BLaER1 (cell line): ENCODE measurements around the gene TARBP1.

ENCODE experiments used
- H3K27ac ChIP-seq: shearing (Covaris generic); formaldehyde crosslinking; 2 replicates; pipeline ENCODE4 v1.8.1; 2022
- H3K27me3 ChIP-seq: shearing (Covaris generic); formaldehyde crosslinking; 2 replicates; pipeline ENCODE4 v1.8.1; 2022
- H3K36me3 ChIP-seq: shearing (Covaris generic); formaldehyde crosslinking; 2 replicates; pipeline ENCODE4 v1.8.1; 2022
- H3K4me1 ChIP-seq: shearing (Covaris generic); formaldehyde crosslinking; 2 replicates; pipeline ENCODE4 v1.8.1; 2022
- H3K4me2 ChIP-seq: shearing (Covaris generic); formaldehyde crosslinking; 2 replicates; pipeline ENCODE4 v1.8.1; 2022
- H3K4me3 ChIP-seq: shearing (Covaris generic); formaldehyde crosslinking; 2 replicates; pipeline ENCODE4 v1.8.1; 2022
- H3K9ac ChIP-seq: shearing (Covaris generic); formaldehyde crosslinking; 2 replicates; pipeline ENCODE4 v1.8.1; 2022
- H3K9me3 ChIP-seq: shearing (Covaris generic); formaldehyde crosslinking; 2 replicates; pipeline ENCODE4 v1.8.1; 2022
- H4K20me1 ChIP-seq: shearing (Covaris generic); formaldehyde crosslinking; 2 replicates; pipeline ENCODE4 v1.8.1; 2022
- Cebpa-rat ChIP-seq: shearing (Covaris generic); IDR thresholded peaks from 2 replicates; pipeline ENCODE4 v1.8.1; 2022

Gene TARBP1

GRCh38 chr1:234484991-234485739 lies 6.2 kb upstream of the TARBP1 start:
- no peak for TF ChIP-seq Cebpa-rat
- Histone ChIP-seq H3K4me2 (no peak overlapping the region), H3K9ac (no peak overlapping the region), H3K27ac (no peak overlapping the region), H3K4me3 (no peak overlapping the region), H3K9me3 (no peaks in the 10 kb centered on the region), H4K20me1 (no peaks in the 10 kb centered on the region), H3K4me1 (peaks cover 38% of the 10 kb centered on the region), H3K27me3 (no peaks in the 10 kb centered on the region), H3K36me3 (no peaks in the 10 kb centered on the region)

DNA sequence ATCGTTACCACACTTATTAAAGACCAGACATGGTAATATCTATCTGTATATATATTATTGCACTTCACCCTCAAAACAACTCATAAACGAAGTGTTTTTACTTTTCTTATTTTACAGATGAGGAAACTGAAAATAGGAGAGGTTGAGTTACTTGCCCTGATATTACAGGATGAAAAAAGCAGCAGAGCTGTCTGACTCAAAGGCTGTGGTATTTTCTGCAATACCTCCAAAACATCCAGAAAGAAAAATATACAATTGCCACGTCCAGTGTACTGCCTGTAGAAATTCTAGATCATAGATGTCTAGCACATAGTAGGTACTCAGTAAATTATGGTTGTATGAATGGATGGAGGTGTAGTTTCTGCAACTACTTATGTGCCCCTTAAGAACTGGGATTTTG lies 5.2 kb upstream of the TARBP1 start:
- Histone ChIP-seq H4K20me1 (no peaks in the 10 kb centered on the region), H3K27me3 (no peaks in the 10 kb centered on the region), H3K9me3 (no peaks in the 10 kb centered on the region), H3K36me3 (no peaks in the 10 kb centered on the region), H3K27ac (no peak overlapping the region), H3K9ac (no peak overlapping the region), H3K4me1 (peaks cover 35% of the 10 kb centered on the region), H3K4me3 (no peak overlapping the region), H3K4me2 (no peak overlapping the region)
- no peak for TF ChIP-seq Cebpa-rat

GRCh38 chr1:234481771-234482170 lies 2.8 kb upstream of the TARBP1 start:
- Histone ChIP-seq H3K4me3 (no peak overlapping the region), H3K9me3 (no peaks in the 10 kb centered on the region), H3K9ac (no peak overlapping the region), H3K4me1 (peaks cover 23% of the 10 kb centered on the region), H3K4me2 (no peak overlapping the region), H3K27ac (no peak overlapping the region), H4K20me1 (no peaks in the 10 kb centered on the region), H3K27me3 (no peaks in the 10 kb centered on the region), H3K36me3 (no peaks in the 10 kb centered on the region)
- no peak for TF ChIP-seq Cebpa-rat

GRCh38 chr1:234479866-234480265 lies 887 bp upstream of the TARBP1 start:
- H3K36me3 ChIP-seq = no peaks in the 10 kb centered on the region
- H4K20me1 ChIP-seq = peaks cover 15% of the 10 kb centered on the region; the same call in 1 of the 2 replicates
- H3K4me1 ChIP-seq = peaks cover 38% of the 10 kb centered on the region
- H3K9me3 ChIP-seq = no peaks in the 10 kb centered on the region
- H3K4me3 ChIP-seq = no peak overlapping the region
- no peak overlapping the region for H3K9ac ChIP-seq
- H3K27me3 ChIP-seq = no peaks in the 10 kb centered on the region
- H3K4me2 ChIP-seq = no peak overlapping the region
- no peak overlapping the region for H3K27ac ChIP-seq
- TF ChIP-seq Cebpa-rat = no peak

- no peak for TF ChIP-seq Cebpa-rat
- Histone ChIP-seq H4K20me1 (peaks cover 15% of the 10 kb centered on the region; the same call in 1 of the 2 replicates), H3K27me3 (no peaks in the 10 kb centered on the region), H3K27ac (peak overlapping the region; percentile 96), H3K4me1 (peaks cover 44% of the 10 kb centered on the region), H3K9ac (peak overlapping the region; percentile 95), H3K9me3 (no peaks in the 10 kb centered on the region), H3K4me2 (peak overlapping the region; percentile 92), H3K4me3 (peak overlapping the region; percentile 88), H3K36me3 (no peaks in the 10 kb centered on the region)
Measured at GRCh38 chr1:234479310-234479559, 256 bp upstream of the TARBP1 start.

DNA sequence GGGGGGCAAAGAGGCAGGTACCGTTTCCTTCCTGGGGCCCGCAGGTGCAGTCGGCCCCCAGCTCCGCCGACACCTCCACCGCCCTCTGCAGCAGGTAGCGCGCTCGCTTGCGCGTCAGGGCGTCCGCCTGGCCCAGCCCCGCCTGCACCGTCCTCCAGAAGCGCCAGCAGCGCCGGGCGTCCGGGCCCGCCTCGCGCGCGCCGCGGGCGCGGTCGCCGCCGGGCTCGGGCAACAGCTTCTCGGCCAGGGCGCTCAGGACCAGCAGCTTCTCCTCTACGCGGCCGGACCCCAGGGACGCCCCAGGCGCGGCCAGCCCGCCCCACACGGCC lies 863 bp downstream of the TARBP1 start:
- Histone ChIP-seq H3K27me3 (no peaks in the 10 kb centered on the region), H3K9me3 (no peaks in the 10 kb centered on the region), H3K4me3 (peak overlapping the region; percentile 88), H3K36me3 (no peaks in the 10 kb centered on the region), H3K9ac (peak overlapping the region; percentile 95), H3K27ac (peak overlapping the region; percentile 96), H3K4me2 (peak overlapping the region; percentile 92), H4K20me1 (peaks cover 22% of the 10 kb centered on the region; the same call in 1 of the 2 replicates), H3K4me1 (peaks cover 55% of the 10 kb centered on the region)
- TF ChIP-seq Cebpa-rat = no peak

DNA sequence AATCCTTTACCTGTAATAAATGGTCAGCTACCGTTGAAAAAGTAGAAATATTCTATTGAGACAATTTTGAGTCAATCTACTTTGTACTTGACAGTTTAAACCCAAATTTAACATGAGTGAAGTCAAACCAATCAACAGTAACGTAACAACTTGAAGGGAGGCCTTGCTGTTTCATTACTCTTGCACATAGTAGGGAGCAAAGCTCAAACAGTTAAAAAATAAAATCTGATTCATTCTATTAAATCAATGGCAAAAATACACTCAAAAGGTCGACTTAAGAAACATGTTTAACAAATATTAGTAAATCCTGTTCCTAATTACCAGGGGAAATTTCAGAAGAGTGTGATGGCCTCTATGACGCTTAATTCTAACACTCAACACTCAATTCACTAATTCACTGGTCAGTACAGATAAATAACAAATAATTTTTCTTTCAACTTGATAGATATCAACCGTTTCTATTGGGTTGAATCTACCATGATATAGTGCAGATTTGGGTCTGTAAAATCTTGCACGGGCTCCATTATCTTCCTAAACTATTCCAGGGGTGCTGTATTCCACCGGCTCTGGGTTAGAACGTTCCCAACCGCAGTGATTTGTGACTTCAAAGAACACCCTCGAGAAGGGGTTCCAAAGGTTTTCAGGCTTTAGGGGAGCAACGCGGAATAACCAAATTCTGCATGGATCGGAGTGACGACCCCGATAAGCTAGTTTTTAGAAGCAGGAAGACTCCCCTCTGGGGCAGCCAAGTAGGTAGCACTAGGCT lies 1.4 kb downstream of the TARBP1 start:
- H4K20me1 ChIP-seq = peaks cover 25% of the 10 kb centered on the region; the same call in 1 of the 2 replicates
- H3K36me3 ChIP-seq = no peaks in the 10 kb centered on the region
- peak overlapping the region; percentile 92 for H3K4me2 ChIP-seq
- no peaks in the 10 kb centered on the region for H3K9me3 ChIP-seq
- no peak for TF ChIP-seq Cebpa-rat
- H3K9ac ChIP-seq = peak overlapping the region; percentile 95
- peaks cover 61% of the 10 kb centered on the region for H3K4me1 ChIP-seq
- H3K27ac ChIP-seq = peak overlapping the region; percentile 96
- peak overlapping the region; percentile 88 for H3K4me3 ChIP-seq
- no peaks in the 10 kb centered on the region for H3K27me3 ChIP-seq

DNA sequence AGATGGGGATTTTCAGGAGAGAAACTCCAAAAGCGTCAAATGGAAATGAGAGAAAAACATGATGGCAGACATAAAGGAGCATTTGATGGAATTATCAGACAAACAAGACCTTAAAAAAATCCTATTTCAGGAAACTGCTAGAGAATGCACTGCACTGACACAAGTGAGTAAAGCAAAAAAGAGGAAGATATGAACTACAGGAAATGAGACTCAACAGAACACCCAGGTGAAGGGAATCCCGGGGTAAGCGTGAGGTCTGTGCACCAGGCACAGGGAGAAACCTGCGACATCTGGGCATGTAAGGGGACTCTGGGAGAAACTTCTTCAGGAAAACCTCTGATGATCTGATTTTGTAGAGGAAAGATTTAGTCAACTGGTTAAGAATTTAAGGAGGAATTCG lies 2.8 kb downstream of the TARBP1 start:
- Histone ChIP-seq H3K4me1 (peaks cover 65% of the 10 kb centered on the region), H4K20me1 (peaks cover 25% of the 10 kb centered on the region; the same call in 1 of the 2 replicates), H3K27me3 (no peaks in the 10 kb centered on the region), H3K9me3 (no peaks in the 10 kb centered on the region), H3K36me3 (peaks cover 8% of the 10 kb centered on the region; the same call in 1 of the 2 replicates), H3K4me3 (peak overlapping the region; percentile 88), H3K4me2 (peak overlapping the region; percentile 92), H3K9ac (peak overlapping the region; percentile 67; the same call in 1 of the 2 replicates), H3K27ac (no peak overlapping the region)
- no peak for TF ChIP-seq Cebpa-rat

- Histone ChIP-seq H3K9me3 (no peaks in the 10 kb centered on the region), H4K20me1 (peaks cover 25% of the 10 kb centered on the region; the same call in 1 of the 2 replicates), H3K9ac (peak overlapping the region; percentile 67), H3K4me1 (peaks cover 65% of the 10 kb centered on the region), H3K36me3 (peaks cover 17% of the 10 kb centered on the region), H3K27ac (peak overlapping the region; percentile 81), H3K4me2 (peak overlapping the region; percentile 92), H3K4me3 (peak overlapping the region; percentile 41), H3K27me3 (no peaks in the 10 kb centered on the region)
- TF ChIP-seq Cebpa-rat = no peak
Measured at GRCh38 chr1:234475167-234475793, 3.7 kb downstream of the TARBP1 start.

GRCh38 chr1:234474375-234474774 lies 4.6 kb downstream of the TARBP1 start:
- peak overlapping the region; percentile 41; the same call in 1 of the 2 replicates for H3K4me3 ChIP-seq

More at GRCh38 chr1:234474375-234474774, 4.6 kb downstream of the TARBP1 start:
- H4K20me1 ChIP-seq = peaks cover 29% of the 10 kb centered on the region; the same call in 1 of the 2 replicates
- no peaks in the 10 kb centered on the region for H3K9me3 ChIP-seq
- peak overlapping the region; percentile 92 for H3K4me2 ChIP-seq
- peak overlapping the region; percentile 81 for H3K27ac ChIP-seq
- peak overlapping the region; percentile 67; the same call in 1 of the 2 replicates for H3K9ac ChIP-seq
- peaks cover 26% of the 10 kb centered on the region for H3K36me3 ChIP-seq
- TF ChIP-seq Cebpa-rat = no peak
- H3K4me1 ChIP-seq = peaks cover 59% of the 10 kb centered on the region
- no peaks in the 10 kb centered on the region for H3K27me3 ChIP-seq
